HS-27A (cell line): Measurements from ENCODE around the gene FMOD.
"Not testable (repeated sequence)": the region's sequence is repeated elsewhere in the genome, so short reads cannot be mapped to it uniquely, and the experiment has no call there.

Experiments used
- DNase-seq: peaks from one replicate; pipeline ENCODE4 v3.0.0-alpha.2; 2012; ENCODE audit warnings: low read depth, missing footprints

The FMOD gene

DNA sequence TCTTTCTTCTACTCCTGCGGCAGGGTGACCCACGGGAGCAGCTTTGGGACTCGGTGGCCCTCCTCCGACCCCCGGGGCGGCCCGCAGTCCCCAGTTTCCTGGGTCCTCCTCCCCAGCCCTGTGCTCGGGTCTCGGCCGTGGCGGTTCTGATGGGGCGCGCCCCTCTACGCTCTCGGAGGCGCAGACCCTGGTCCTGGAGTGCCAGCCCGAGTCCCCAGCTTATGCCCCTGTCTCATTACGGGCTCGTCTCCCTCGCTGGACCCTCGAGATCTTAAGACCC, 45.2 kb downstream of the FMOD start:
- DNase-seq = no peak

DNA sequence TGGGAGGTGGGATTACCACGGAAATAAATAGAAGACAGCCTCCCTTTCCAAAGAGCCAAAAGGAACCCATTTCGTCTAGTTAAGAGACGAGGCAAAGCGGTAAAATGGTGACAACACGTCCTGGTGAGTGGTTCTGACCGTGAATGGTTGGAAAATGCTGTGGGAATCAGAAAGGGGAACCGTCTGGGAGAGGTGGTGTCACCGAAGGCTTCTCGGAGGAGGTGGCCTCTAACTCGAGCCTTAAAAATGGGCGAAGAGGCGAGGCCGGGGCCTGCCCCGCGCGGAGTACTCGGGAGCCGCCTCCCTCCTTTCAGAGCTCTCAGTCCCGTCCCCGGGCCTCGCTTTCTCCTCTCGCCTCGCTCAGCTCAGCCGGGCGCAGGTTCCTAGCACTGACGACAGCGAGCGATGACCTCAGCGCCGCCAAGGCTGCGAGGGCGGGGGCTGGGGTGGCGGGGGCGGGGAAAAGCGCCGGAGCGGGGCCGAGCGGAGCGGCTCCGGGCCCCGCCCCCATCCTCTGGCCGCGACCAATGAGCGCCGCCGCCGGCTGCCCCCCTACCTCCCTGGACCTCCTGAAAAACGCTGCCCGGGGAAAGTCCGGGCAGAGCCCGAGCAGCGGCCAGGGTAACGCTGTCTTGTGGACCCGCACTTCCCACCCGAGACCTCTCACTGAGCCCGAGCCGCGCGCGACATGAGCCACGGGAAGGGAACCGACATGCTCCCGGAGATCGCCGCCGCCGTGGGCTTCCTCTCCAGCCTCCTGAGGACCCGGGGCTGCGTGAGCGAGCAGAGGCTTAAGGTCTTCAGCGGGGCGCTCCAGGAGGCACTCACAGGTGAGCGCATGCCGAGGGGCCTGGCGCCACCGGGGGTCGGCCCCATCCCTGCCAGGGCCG, 45.8 kb downstream of the FMOD start, which contains the start of gene BTG2:
Gene BTG2, plus strand, starts transcription at position 601 of the 890 bp plus-strand sequence. Its CDS starts 88 bp downstream, at position 689.
- DNase-seq = peak; percentile 39

DNA sequence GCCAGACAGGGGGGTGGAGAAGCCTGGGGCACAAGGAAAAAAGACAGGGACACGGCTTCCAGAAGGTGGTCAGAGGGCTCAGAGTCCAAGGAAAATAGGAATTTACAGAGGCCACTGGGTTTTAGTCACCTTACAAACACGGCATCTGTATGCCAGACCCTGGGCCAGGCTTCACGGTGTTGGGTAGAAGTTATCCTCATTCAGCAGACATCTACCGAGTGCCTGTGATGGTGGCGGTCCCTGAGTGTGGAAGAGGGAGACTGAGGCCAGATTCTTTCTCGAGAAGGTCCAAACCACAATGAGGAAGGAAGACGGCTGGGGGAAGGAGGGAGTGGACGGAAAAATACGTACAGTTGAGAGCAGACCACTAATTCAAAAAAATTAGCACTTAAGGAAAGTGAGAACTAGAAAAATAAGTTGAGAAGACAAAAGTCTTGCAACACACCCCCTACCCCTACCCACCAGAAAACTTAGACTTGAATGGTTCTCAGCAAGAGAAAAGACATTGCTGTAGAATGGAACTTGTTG, 46.5 kb downstream of the FMOD start:
- no peak for DNase-seq

DNA sequence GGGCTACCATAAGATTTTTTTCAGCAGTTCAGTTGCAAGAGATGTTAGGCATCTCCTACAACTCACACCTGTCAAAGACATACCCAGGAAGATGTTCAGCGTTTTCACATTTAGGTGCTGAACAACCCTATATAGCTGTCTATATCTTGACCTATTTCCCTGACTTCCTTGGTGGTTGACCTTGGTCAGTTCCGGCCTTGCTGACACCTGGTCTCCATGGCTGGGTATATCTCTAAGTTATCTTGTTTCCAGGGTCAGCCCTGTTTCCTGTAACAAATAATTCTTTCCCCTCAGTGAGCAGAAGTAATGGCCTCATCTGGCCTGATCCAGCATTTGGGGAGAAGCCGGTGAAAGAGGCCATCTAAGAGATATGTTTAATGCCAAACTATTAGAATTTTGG, 48.0 kb downstream of the FMOD start:
- DNase-seq = no peak

DNA sequence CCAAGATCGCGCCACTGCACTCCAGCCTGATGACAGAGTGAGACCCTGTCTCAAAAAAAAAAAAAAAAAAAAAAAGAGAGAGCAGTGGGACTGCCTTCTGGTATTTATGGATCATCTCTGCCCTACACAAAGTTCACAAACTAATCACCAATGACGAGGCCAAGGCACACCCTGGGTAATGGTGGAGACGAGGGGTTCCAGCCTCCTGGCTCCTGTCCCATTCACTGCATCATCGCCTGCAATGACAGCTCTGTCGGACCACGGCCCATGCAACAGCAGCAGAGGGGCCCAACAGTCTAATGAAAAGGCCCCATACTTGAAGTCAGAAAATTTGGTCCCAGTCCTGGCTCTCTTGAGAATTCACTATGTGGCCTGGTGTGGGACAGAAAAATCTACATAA, 48.5 kb downstream of the FMOD start:
- DNase-seq = no peak

DNA sequence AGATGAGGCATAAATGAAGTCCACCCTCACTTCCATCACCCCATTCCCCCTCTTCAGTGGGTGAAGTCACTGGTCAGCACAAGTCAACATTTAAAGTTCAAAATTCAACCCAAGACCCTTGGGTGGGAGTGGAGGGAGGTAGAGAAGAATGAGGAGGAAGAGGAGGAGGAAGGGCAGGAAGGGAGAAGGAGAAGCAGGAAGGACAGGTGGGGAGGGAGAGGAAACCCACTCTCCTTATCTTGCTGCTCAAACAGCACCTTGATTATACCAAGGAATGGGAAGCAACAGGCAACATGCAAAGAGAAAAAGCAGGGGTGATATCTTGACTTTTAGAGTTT, 49.6 kb downstream of the FMOD start:
- DNase-seq = no peak

DNA sequence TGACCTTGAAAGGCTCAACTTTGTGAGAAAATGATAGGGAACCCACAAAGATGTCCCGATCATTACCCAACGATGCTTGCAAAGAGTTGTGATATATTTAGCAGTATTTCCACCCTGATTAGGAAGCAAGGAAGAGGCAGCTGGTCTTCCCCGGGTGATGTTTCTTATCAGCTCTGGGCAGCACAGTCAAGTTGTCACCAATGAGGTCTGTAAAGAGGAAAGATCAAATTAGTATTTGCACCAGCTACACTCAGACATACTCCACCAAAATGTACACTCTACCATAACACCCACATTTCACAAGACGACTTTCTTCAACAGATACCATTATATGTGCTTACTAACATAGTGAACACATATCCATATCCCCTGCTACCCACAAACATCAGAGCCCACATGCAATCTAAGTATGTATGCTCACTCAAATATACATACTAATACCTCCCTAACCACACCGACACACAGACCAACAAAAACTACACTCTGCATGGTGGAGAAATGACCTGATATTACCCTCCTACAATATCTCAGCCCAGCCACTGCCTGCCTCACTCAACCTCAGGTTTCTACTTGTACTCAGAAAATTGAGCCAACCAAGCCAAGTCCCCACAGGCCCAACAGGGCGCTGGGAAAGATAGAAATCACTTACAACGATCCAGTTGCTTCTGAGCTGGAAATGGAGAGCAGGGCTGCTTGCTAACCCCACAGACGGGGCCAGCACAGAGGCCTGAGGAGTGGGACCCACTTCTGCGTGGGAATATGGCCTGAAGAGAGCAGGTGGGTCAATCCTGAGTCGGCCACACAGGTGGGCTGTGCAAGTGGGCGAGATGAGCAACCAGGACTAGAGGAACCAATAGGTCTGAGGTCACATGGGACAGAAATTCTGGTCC, 50.2 kb downstream of the FMOD start:
- no peak for DNase-seq

DNA sequence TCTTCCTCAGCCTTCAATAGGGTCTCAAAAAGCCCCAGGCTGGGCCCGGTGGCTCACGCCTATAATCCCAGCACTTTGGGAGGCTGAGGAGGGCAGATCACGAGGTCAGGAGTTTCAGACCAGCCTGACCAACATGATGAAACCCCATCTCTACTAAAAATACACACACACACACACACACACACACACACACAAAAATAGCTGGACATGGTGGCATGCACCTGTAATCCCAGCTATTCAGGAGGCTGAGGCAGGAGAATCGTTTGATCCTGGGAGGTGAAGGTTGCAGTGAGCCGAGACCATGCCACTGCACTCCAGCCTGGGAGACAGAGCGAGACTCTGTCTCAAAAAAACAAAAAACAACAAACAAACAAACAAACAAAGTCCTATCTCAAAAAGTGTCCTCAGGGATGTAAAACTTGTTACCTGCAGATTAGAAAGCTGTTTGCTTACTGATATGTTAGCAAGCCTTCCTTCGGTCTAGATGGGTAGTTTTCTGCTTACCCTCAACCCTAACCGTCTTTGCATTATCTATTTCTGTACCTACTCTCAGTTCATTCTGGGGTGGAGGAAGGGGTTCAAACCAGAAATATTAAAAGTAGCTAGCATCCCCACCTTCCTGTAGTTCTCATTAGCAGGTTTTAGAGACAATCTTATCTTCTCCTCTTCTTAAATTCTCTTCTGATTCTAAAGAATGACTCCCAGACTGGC, 51.0 kb downstream of the FMOD start:
- not testable (repeated sequence) for DNase-seq

DNA sequence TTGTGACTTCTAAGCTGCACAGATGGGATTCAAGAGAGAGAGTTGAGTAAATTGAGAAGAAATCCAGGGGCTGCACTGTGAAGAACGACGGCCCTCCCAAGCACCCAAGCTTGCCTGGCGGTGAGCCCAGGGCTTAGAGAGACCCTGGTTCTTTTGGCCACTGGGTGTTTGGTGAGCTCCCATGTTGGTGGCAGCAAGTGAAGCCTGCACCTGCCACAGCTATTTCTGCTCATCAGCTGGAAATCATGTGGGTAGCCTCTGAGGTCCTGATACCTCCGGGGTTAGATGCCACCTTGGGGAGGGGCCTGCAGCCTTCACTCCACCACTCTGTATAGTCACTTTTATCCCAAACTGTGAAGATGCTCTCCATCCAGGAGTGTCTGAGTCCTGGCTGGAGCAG, 51.8 kb downstream of the FMOD start:
- no peak for DNase-seq

DNA sequence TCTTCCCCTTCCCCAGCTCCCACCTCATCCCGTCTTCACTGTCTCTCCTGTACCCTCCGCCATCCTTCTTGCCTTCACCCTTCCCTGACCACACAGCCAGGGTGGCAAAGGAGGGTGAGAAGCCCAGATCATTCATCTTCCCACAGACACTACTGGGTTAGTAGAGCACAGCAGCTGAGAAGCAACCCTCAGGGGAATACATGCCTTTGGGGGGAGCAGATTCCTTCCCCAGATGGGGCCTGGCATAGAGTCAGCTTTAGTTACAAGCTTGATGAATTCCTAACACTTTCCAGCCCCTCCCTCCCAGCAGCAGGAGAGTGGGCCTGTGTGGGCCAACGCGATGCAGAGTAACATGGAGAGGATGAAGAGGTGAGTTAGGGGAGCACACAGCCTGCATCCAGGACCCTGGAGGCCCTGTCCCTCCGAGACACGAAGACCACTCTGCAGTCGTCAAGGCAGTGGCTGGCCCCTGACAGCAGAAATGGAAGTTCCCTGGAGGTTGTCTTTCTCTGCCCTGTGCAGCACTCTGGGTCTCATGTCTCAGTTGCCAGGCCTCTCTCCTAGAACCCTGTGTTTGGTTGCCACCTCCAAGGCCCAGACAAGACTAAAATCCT, 54.4 kb downstream of the FMOD start:
- DNase-seq = no peak

DNA sequence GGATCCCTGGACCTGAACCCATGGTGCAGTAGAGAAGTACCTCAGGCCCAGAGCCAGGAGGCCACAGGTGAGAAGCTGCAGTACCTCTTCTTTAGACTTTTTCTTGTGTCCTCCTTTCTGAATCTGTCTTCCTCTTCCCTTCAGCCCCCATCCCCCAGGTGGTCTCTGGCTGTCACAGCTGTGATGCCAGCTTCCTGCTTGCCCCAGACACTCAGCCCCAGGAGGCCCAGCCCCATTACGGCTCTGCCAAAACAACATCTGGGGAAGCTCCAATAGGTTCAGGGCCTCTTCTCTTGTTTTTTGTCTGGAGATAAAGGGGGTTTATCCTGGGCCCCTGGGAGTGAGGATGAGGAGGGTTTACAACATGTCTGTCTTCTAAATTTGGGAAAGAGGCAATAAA, 55.1 kb downstream of the FMOD start:
- no peak for DNase-seq

DNA sequence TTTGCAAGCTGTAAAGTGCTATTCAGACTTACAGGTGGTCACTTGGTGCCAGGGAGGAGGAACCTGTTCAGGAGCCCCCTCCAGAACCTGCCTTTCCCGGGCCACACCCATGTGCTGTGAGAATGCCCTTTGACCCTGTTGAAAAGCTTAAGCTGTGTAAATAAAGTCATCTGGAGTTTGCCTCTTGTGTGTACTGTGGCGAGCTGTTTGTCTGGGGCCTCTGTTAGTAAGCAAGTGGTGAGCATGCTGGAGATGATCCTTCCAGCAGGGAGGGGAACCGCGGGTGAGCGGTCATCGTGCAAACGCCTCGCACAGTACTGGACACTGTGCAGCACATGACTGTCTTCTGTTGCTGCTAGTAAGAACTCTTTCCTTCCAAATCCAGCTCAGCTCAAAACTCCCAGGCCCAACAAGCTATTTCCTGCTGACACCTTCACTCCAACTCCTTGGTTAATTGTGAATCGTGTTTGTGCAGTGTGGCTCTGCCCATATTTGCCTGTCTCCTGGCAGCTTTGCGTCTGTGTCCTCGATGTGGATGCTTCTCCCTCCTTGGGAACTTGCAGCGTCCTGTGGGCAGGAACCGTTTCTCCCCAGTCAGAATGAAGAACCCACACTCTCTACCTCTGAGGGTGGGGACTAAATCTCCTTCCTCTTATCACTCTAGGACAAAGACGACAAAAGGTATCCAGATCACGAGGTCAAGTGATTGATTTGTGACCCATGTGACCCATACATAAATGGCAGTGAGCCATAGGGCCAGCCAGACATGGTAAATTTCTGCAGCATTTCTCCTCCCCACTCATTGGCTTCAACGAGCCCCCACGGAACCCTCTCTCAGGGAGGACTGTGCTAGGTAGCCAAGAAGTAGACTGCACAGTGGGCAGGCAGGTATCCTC, 59.5 kb downstream of the FMOD start:
- DNase-seq = no peak
